ENCODE results near the gene ANAPC5.

The ANAPC5 gene

GRCh38 chr12:121267822-121268221 is 84.4 kb downstream of the ANAPC5 start:
- H3K4me3 ChIP-seq (replicated peaks in 1 of 2; ENCODE audit: low read depth in 2 of 2, low read length in 2 of 2): no peak overlapping the region
- no peak for TF ChIP-seq CTCF (IDR thresholded peaks at IDR 0.05; ENCODE audit: low read depth, low read length)
- no peak for DNase-seq (ENCODE audit: low read depth in 2 of 2)

GRCh38 chr12:121264951-121265515 is 87.2 kb downstream of the ANAPC5 start:
- no peak for DNase-seq (ENCODE audit: low read depth in 2 of 2)
- TF ChIP-seq CTCF (IDR thresholded peaks at IDR 0.05; ENCODE audit: low read depth, low read length): no peak
- H3K4me3 ChIP-seq (replicated peaks in 1 of 2; ENCODE audit: low read depth in 2 of 2, low read length in 2 of 2): no peak overlapping the region

GRCh38 chr12:121264135-121264534 is 88.1 kb downstream of the ANAPC5 start:
- TF ChIP-seq CTCF (IDR thresholded peaks at IDR 0.05; ENCODE audit: low read depth, low read length): no peak
- no peak for DNase-seq (ENCODE audit: low read depth in 2 of 2)

GRCh38 chr12:121263206-121263935 is 88.8 kb downstream of the ANAPC5 start:
- H3K4me3 ChIP-seq (replicated peaks in 1 of 2; ENCODE audit: low read depth in 2 of 2, low read length in 2 of 2): no peak overlapping the region
- TF ChIP-seq CTCF (IDR thresholded peaks at IDR 0.05; ENCODE audit: low read depth, low read length): no peak
- DNase-seq (ENCODE audit: low read depth in 2 of 2): no peak

More at GRCh38 chr12:121264135-121264534, 88.1 kb downstream of the ANAPC5 start:
- no peak overlapping the region for H3K4me3 ChIP-seq (replicated peaks in 1 of 2; ENCODE audit: low read depth in 2 of 2, low read length in 2 of 2)

- TF ChIP-seq CTCF (IDR thresholded peaks at IDR 0.05; ENCODE audit: low read depth, low read length): no peak
- no peak overlapping the region for H3K4me3 ChIP-seq (replicated peaks in 1 of 2; ENCODE audit: low read depth in 2 of 2, low read length in 2 of 2)
- DNase-seq (ENCODE audit: low read depth in 2 of 2): no peak
Measured at GRCh38 chr12:121261398-121261797, 90.8 kb downstream of the ANAPC5 start.

- DNase-seq (ENCODE audit: low read depth in 2 of 2): no peak
- H3K4me3 ChIP-seq (replicated peaks in 1 of 2; ENCODE audit: low read depth in 2 of 2, low read length in 2 of 2): no peak overlapping the region
- no peak for TF ChIP-seq CTCF (IDR thresholded peaks at IDR 0.05; ENCODE audit: low read depth, low read length)
Measured at GRCh38 chr12:121260091-121260490, 92.1 kb downstream of the ANAPC5 start.
